ENCODE measurements around the gene MAMDC2. TPM values are rescaled to one million over a fixed set of nuclear protein-coding genes. Genes with fewer than 3 reads are reported as not detected.

MAMDC2 gene
- total RNA-seq, 1 donor, result 0.45 TPM

GRCh38 chr9:70262948-70263347 is 219.3 kb downstream of the MAMDC2 start:
- H3K4me3 ChIP-seq (ENCODE audit: low read depth, low read length), result no peak overlapping the region
- DNase-seq (ENCODE audit: low read depth), result no peak
- no peak for TF ChIP-seq CTCF (IDR thresholded peaks at IDR 0.05; ENCODE audit: insufficient read depth, low read length)

GRCh38 chr9:70263421-70263820 is 219.8 kb downstream of the MAMDC2 start:
- no peak overlapping the region for H3K4me3 ChIP-seq (ENCODE audit: low read depth, low read length)
- TF ChIP-seq CTCF (IDR thresholded peaks at IDR 0.05; ENCODE audit: insufficient read depth, low read length), result no peak

More at GRCh38 chr9:70263421-70263820, 219.8 kb downstream of the MAMDC2 start:
- DNase-seq (ENCODE audit: low read depth), result no peak

Small RNA genes within 50 kb of the gene (small RNA-seq; reads per million reads assigned to genes)
- gene RNU2-5P, result 18.2 reads per million, percentile 95 among the genes with 10 or more reads in this experiment

Other genes with a start within 250 kb of the MAMDC2 start
- not detected in 2 replicates for gene CFAP95, start 223.0 kb upstream of the MAMDC2 start, total RNA-seq (ENCODE audit: low replicate concordance)
- 23.9 and 38.8 TPM in 2 replicates for gene SMC5, start 215.1 kb downstream of the MAMDC2 start, total RNA-seq (ENCODE audit: low replicate concordance)

Measured in fibroblast of the aortic adventitia (primary cell).